GM18511 (cell line): ENCODE data around the gene ARID5B.
"Not testable (repeated sequence)": the region's sequence is repeated elsewhere in the genome, so short reads cannot be mapped to it uniquely, and the experiment has no call there.

Experiments used
- ATAC-seq: cut with Tn5 transposase; IDR thresholded peaks from one replicate; pipeline ENCODE4 v1.9.1; 2021; ENCODE audit warnings: mild to moderate bottlenecking, moderate library complexity; ENCODE audit not compliant: unreplicated experiment

The ARID5B gene

DNA sequence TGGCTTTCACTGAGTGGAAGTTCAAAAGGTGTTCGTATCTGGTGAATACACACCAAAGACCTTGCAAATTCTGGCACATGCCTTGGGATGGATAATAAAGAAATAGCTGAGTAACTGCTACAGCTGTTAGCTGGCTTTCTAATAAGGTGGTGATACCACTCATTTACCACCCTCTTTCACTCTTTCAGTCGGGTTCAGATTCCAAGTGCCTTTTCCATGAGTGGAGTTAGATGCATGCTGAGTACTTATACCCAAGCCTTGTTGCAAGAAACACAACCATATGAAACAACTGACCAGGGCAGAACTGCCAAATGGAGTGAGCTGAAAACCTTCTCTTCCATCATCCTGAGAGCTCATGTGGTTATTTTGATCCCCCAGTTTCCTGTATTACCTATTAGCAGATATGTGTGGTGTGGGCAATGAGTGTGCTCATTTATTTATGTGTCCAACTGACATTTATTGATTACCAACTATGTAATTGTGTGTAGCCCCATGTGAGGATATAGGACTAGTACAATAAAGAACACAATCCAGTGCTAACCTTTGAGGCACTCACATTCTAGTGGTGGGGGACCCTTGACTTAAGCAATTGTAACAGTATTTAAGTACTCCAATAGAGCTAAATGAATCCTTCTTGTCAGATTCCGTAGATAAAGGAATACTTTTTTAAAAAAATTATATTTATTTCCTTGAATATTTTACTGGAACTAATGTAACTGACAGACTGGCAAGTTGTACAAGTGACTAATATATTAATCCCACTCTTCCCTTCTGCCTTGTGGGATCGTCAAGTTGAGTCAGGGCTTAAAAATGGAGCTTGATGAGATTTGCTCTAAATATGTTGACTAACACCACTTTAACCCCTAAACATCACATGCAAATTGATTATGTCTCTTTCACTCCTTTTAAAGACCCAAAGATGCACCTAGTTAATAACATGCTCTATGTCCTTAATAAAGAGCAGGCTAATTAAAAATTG, 124.7 kb downstream of the ARID5B start:
- no peak for ATAC-seq

DNA sequence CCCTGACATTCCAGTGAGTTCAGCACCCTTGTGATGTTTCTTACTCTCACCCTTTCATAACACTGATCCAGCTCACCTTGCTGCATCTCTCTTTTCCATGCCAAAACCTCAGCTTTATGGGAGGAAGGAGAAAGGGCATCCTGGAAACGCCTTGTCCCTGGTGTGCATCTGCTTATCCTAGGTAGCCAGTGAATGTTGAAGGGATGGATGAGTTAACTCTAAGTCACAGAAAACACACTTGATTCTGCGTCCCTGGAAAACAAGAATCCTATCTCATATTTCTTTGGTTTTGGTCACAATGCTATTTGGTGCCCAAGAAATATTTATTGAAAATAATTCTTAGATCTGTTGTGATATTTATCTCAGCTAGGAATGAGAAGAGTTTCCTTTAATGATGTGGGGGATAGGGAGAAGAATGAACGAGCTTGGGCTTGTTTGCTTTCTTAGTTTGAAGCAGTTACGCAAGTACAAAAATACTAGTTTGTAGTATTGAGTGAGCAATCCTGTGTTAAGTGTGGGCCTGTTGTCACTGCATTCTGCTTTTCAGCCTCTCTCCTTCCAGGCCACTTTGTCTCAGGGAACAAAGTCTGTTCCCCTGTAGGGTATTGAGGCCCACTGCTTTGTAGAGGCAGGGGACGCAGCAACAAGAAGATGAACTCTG, 126.5 kb downstream of the ARID5B start:
- no peak for ATAC-seq

DNA sequence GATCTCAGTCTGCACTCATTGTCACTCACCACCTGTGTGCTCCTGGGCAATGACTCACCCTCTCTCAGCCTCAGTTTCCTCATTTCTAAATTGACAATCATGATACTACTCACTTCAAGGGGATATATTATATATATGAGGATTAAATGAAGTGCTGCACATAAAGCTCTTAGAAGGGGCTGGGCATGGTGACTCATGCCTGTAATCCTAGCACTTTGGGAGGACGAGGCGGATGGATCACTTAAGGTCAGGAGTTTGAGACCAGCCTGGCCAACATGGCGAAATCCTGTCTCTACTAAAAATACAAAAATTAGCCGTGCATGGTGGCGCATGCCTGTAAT, 127.0 kb downstream of the ARID5B start:
- not testable (repeated sequence) for ATAC-seq

DNA sequence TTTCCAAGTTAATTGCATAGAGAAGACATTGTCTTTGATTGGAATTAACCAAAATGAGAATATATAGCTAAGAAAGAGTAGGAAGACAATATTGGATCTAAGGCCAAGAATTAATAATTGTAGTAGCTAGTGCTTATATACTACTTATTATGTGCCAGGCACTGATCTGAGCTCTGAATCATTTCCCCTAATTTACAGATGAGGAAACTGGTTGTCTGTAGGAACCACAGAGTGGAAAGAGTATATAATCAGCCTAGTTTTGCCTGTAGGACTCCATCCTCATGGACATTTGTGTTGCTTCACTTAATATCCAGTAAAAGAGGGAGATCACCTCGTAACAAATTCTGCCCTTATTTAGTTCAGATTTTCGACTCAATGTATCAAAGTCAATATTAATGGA, 127.9 kb downstream of the ARID5B start:
- ATAC-seq = no peak

DNA sequence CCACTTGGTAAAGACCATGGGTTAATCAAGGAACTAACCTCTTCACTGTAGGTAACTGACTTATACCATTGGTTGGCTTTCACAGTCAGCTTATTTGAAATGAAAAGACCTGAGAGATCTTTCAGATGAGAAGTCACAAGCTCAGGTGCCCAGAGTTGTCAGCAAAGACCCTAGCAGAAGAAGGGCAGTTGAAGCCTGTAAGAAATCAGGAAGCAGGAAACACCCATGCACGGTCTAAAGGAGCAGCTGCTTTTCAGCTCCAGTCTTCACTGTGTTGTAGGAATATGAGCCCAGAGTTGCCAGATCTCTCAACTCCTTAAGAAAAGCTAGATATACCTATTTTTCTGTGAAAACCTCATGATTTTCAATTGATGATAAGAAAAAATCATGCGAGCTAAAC, 130.0 kb downstream of the ARID5B start:
- ATAC-seq = no peak

DNA sequence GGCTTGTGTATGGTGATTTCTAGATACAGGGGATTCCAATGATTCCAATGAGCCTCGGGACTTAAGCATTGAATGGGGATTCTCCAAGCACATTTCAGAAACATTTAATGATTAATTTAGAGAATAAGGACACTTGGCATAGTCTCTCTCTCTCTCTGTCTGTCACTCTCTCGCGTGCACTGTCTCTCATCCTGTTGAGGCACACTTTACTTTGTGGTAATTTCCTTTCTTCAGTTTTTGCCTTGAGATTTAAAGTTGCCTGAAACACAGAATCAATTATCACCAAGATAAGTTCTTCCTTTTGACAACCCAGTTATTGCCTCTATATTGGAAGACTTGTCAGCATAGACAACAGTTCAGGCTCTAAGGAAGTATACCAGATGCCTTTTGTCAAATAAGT, 131.6 kb downstream of the ARID5B start:
- ATAC-seq = no peak

DNA sequence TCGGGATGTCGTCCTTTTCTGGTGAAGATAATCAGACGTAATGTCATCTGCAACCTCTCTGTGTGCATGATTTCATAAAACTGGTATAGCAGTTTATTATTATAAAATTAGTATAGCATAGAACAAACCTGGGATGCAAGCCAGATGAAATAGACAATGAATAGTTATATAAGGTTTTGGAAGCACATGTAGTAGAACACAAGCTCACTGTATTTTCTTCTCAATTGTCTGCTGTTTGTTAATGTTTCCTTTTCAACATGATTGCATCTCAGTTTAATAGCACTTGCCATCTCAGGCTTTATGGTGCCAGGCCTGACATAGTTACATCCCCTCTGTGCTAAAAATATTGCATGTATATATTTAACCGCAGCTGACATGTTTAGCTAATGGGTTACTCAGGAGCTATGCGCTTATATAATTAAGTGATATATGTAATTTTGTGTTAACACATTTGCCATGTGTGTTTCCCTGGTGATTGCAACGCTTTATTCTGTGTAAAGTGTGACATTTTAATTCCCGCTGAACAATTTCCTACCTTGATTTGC, 132.7 kb downstream of the ARID5B start:
- no peak for ATAC-seq

DNA sequence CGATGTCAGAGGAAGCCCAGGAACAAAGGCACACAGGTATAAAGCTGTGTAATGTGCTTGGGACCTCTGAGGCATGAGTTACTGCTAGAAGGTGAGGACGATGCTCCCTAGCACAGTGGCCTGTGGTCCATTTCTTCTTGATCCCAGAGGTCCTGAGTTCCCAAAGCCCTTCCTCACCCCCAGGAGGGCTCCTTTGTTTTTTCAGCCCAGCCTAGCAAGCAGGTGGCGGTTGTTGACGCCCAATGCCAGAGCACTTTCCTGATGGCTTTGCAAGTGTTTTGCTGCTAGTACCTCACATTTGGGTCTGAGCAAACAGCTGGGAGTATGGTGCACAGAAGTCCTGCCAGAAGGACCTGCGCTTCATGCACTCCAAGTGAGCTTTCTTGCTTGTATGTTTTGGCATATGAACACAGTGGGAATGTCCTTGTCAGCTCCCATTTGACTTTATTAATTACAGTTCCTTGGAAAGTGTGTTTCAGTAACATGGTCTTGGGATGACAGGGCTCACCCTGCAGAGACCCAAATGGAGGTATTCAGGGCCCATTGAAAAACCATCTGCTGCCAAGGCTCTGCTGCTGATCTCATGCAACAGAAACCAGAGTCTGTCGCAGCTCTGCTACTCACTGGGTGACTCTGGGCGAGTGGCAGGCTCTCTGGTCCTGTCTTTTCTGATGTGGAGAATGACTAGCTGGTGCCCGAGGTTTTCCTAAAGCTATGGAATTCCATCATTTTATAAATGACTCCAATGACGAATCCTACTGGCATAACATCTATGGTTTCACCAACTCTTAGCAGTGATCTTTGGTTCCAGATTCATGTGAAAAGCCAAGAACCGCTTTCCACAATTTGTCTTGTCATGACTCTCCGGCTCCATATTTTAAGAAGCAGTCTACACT, 134.9 kb downstream of the ARID5B start:
- ATAC-seq = no peak

DNA sequence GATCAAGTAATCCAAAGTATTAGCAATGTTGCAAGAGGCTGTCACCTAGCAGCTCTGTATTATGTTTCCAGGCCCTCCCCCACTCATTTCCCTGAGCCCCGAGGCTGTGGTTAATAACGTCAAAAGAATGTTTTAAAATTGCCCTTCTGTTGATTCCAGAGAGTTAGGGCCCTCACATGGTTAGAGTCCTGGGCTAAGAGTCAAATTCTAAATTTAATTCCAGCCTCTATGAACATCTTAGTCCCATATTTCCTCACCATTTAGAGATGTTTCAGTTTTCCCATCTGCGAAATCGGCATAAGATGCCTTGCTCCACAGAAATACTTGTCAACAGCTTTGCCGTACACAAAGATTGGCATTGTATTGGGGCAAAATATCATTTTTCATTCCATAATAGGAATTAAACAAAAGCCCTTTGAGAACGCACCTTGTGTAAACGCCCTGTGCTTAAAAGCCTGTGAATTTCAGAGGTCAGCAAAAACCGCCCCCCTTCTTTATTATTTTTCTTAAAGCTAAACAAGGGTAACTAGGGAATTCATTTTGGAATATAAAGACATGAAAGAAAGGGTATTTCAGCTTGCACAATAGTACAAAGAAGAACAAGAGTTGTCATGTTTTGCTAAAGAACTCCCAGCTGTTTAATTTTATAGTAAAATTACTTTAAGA, 135.8 kb downstream of the ARID5B start:
- no peak for ATAC-seq

DNA sequence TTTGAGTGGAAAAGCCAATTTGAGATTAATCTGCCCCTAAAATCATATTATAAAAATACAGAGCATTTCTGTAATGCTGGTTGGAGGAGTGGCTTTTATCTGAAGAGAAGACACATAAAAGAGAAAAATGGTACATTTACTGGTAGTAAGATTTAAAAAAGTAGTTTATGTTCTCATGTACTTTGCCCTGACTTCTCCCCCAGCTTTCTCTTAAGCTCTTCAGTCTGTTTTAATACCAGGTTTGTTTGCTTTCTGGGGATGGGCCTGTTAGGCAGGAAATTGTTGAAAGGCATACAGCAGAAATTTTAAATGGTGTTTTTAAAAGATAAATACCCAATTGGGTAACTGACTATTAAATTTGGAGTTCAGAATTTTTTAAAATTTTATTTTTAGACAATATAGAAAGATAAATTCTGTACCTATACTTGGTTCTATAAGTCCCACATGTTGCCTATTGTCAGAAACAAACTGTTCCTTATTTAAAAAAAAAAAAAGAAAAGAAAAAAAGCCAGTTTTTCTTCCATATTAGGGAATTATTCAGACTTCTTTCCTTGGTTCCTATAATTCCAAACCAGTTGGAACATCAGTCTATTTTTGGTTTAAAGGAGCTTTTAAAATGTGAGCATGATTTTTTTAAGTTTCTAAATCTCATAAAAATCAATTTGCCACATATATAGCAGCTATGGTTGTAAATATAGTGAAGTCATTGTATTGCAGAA, 136.6 kb downstream of the ARID5B start:
- ATAC-seq = peak; percentile 18

DNA sequence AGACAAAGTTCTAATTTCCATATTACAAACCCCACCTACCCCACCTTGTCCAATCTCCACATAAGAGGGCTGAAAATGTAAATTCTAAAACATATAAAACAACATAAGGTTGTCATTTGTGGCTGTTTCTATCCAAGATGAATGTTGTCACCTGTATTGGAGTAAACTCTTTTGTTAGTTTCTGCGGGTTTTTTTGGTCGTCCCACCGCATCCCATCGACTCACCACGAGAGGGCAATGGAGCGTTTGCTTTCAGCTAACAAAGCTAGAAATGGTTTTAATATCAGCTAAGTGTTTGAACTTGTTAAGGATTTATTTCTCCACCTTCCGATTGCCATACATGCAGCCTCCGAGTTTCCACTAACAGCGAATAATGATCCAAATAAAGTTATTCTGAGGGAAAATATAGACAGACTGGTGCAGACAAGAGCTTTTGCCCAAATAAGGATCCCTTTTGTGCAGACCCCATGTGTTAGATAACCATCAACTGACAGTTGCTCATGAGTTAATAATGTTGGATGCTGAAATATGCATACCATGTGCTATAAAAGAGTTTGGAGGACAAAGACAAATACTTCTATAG, 137.2 kb downstream of the ARID5B start:
- peak; percentile 57 for ATAC-seq

DNA sequence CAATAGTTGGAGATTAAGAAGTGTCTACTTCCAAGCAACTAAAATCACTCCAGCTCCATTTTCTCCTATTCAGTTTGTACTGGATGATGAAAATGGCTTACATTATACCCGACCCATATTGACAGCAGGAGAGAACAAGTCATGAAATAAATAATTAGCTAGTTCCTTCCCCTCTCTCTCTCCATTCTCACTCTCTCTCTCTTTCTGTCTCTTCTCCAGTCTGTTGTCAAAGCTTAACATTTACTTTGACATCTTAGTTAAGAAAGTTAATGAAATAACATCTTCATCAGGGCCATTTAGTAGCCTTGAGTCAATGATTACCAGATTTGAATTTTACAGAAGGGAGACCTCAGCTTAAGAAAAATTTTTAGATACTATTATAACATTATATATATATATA, 138.5 kb downstream of the ARID5B start:
- ATAC-seq = no peak

DNA sequence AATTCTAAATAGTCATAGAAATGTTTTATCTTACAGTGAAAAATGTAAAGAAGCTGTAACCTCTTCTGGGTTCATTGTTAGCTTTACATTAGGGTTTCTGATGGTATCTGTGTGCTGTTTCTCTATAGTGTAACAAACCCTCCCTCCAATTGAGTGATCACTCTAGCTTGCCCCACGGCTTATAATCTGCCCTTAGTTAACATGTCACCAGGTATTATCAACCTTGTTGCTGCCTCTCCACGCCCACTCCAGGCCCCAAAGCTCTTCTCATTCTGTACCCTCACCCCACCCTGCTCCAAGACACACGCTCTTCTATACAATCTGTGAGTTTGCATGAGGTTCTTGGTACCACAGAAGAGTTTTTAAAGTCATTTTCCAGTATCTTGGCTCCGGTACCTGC, 139.4 kb downstream of the ARID5B start:
- no peak for ATAC-seq

DNA sequence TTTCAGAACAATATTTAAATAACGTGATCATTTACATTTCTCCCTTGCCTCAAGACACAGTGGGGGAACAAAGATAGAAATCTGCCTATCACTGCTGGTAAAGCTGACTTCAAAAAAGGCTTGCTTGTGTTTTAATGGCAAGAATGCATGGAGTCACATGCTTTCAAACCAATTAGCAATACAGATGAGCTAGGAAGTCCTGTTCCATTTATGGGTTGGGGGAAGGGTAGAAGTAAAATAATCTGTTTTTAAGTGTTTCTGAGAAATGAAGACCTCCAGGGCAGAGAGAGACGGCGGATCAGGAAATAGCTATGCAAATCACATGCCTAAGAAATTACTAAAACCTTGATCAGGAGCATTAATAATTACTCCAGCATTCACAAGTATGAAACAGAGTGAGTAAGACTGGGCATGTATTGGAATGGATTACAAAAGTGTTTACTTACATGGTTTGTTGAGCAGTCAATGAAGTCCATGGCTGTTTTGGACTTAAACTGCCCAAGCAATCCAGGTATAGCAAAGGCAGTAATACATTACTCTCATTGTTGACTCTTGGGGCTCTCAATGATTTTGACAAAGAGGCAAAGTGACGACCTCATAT, 142.0 kb downstream of the ARID5B start:
- no peak for ATAC-seq

DNA sequence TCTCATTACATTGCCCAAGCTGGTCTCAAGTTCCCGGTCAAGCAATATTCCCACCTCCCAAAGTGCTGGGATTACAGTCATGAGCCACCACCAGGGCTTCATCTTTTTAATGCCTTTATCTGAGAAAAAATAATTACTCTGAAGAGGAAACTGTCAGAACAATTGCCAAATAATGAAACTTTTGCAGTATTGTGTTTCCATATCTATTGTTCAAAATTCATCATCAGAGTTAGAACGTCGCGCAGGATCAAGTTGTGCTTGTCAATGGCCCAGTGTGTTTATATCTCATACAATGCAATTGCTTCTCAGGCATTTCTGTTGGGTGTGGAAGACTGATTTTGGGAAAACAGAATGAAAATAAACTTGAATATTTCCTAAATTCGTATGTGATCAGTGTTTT, 143.1 kb downstream of the ARID5B start:
- no peak for ATAC-seq

DNA sequence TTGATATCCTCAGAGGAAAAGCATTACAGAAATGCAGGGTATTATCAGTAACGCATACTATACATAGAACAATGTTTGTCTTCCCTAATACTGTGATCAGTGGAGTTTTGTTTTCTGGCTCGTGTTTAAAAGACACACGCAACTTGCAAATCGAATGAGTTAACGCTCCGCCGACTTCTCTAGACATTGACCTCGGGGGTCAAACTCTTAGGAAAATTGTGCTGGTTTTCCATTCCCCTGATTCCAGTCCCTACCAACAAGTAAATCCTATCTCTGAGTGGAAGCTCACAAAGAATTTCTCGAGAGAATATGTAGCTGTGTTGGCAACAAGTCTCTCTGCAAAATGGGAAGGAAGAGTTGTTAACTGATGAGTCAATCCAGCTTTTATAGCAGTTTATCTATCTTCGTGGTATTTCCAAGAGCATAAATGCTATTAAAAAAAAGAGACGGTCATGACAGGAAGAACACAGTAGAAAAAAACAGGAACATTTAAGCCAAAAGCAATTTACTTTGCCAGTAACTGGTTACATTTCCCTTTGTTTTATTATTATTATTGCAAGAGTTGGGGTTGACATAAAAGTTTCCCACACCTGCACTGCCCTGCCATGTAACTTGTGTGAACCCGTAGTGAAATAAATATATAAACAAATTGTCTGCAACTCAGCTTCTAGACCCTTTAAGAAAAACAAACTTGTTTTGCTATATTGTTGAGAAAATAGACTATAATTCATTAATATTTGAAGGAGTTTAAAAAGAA, 144.4 kb downstream of the ARID5B start:
- no peak for ATAC-seq

DNA sequence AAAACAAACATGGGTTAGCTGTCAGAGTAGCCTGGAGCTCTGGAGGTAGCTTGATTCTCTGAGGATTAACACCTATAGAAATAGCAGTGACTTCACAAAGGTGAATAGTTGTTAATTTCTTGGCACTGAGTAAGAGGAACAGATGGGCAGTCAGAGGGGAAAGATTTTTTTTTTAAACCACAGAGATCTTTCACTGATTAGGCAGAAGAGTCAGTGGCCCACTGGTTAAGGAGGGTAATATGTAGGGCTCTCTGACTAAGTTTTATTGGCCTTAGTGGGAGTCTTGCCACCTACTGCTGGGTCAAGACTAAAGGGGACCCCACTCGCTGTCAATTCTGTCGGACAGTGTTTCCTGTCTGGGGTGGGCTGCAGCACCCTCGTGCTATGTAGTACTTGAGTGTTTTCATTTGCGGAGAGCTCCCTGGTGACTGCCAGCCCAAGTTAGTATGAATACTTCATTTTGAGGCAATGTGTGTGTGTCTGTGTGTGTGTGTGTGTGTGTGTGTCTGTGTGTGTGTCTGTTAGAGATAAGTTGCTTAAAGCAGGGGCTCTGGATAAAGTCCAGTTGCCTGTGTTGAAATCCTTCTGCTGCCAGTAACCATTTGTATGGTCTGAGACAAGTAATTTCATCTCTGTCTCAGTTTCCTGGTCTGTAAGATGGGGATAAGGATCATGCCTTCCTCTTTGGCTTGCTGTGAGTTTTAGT, 145.2 kb downstream of the ARID5B start:
- ATAC-seq = peak; percentile 60
